GM13976 (cell line): ENCODE results near the gene PARVA.
"Not testable (repeated sequence)": the region's sequence is repeated elsewhere in the genome, so short reads cannot be mapped to it uniquely, and the experiment has no call there.

Experiments
- DNase-seq: peaks from one replicate; pipeline ENCODE4 v3.0.0; 2012; ENCODE audit warnings: low spot score
- CTCF ChIP-seq: IDR thresholded peaks from 2 replicates; pipeline ENCODE4 v1.5.1; 2012; ENCODE audit warnings: borderline replicate concordance, mild to moderate bottlenecking; ENCODE audit not compliant: insufficient read depth; ENCODE audit errors: extremely low read depth, missing control alignments, control extremely low read depth
- in situ Hi-C: fragments of 300-500 bp; cut with MboI; formaldehyde crosslinking; loops from one replicate; pipeline ENCODE4 v1.12.0; 2022; ENCODE audit warnings: low sequenced_read_pairs, mixed read lengths, inconsistent platforms; ENCODE audit not compliant: unreplicated experiment

PARVA gene

GRCh38 chr11:12361682-12362081, 15.7 kb upstream of the PARVA start:
- in situ Hi-C loops, result no loop called here
- no peak for TF ChIP-seq CTCF
- DNase-seq, result no peak

- in situ Hi-C loops, result no loop called here
- no peak for TF ChIP-seq CTCF
- no peak for DNase-seq
Observed at GRCh38 chr11:12362857-12363256, 14.5 kb upstream of the PARVA start.

GRCh38 chr11:12363373-12363772, 14.0 kb upstream of the PARVA start:
- in situ Hi-C loops, result no loop called here
- no peak for TF ChIP-seq CTCF
- no peak for DNase-seq

GRCh38 chr11:12365965-12366575, 11.3 kb upstream of the PARVA start:
- in situ Hi-C loops, DNase-seq: not testable (repeated sequence)

GRCh38 chr11:12367057-12367456, 10.3 kb upstream of the PARVA start:
- in situ Hi-C loops, DNase-seq: not testable (repeated sequence)

GRCh38 chr11:12372111-12372510, 5.3 kb upstream of the PARVA start:
- DNase-seq, result no peak
- no peak for TF ChIP-seq CTCF
- in situ Hi-C loops, result no loop called here

- DNase-seq, result no peak
- no peak for TF ChIP-seq CTCF
- in situ Hi-C loops, result no loop called here
Observed at GRCh38 chr11:12375720-12376119, 1.7 kb upstream of the PARVA start.
